ENCODE measurements around the gene MMP7. TPM values are rescaled to one million over a fixed set of nuclear protein-coding genes. Genes with fewer than 3 reads are reported as not detected.
A peak's percentile ranks its signal among the peaks of the same experiment; 100 is the strongest.

Gene MMP7
- total RNA-seq, 1 experiment from 2014 or later: not detected

DNA sequence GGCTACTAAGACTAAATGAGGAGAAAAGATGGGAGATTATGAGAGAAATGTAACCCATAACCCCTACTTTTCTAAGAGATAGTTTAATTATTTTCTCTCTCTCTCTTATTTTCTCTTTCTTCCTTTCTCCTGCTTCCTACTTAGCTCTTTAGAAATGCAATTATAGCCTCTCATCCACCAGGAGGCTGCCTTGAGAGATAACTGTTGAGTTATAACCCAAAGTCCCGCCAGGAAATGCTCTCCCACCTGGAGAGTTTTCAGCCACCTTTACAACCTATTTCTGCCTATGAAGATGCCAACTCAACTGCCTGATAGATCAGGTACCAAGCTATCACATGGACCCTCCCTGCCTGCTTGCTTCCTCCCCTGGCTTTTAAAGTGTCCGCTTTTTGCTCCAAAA, 44.0 kb downstream of the MMP7 start:
- Histone ChIP-seq H2BK12ac (ENCODE audit: insufficient read length, low read depth, low read length) (no peak overlapping the region), H3K9ac (ENCODE audit: extremely low read depth, insufficient read length, low read length) (no peak overlapping the region), H3K4me1 (ENCODE audit: insufficient read depth, low read length) (no peaks in the 10 kb centered on the region), H3K27ac (ENCODE audit: insufficient read length, low read depth, low read length) (no peak overlapping the region), H2BK15ac (ENCODE audit: low read depth, low read length) (no peak overlapping the region), H3K56ac (ENCODE audit: insufficient read length, low read depth, low read length) (no peak overlapping the region), H3K4ac (ENCODE audit: low read depth, low read length) (no peak overlapping the region), H3K27me3 (ENCODE audit: insufficient read depth, low read length) (no peaks in the 10 kb centered on the region), H3K4me2 (ENCODE audit: insufficient read depth, insufficient read length, low read length) (no peak overlapping the region), H3K23ac (ENCODE audit: insufficient read length, low read depth, low read length) (no peak overlapping the region), H2AK5ac (ENCODE audit: insufficient read length, low read length) (no peak overlapping the region), H4K8ac (replicated peaks; ENCODE audit: insufficient read length, low read depth, low read length) (no peak overlapping the region), H4K91ac (ENCODE audit: insufficient read length, low read depth, low read length) (no peak overlapping the region), H3K14ac (ENCODE audit: insufficient read depth, low read length) (no peak overlapping the region), H2BK120ac (ENCODE audit: low read depth, low read length, poor library complexity, severe bottlenecking) (no peak overlapping the region), H3K9me3 (ENCODE audit: control insufficient read depth, low read depth, low read length) (no peaks in the 10 kb centered on the region), H3K79me2 (ENCODE audit: insufficient read depth, low read length) (no peaks in the 10 kb centered on the region), H2BK5ac (ENCODE audit: insufficient read length, low read length) (no peak overlapping the region), H4K5ac (ENCODE audit: insufficient read length, low read depth, low read length) (no peak overlapping the region), H2AFZ (ENCODE audit: low read length) (no peak overlapping the region), H3K79me1 (ENCODE audit: insufficient read depth, low read depth, low read length, poor library complexity, severe bottlenecking) (no peaks in the 10 kb centered on the region), H3K23me2 (ENCODE audit: insufficient read length, low read depth, low read length, poor library complexity, severe bottlenecking) (no peaks in the 10 kb centered on the region), H3K18ac (ENCODE audit: insufficient read length, low read depth, low read length) (no peak overlapping the region), H3T11ph (ENCODE audit: low read length) (no peak overlapping the region), H2BK20ac (ENCODE audit: low read depth, low read length, poor library complexity, severe bottlenecking) (no peak overlapping the region), H4K20me1 (ENCODE audit: control insufficient read depth, insufficient read depth, insufficient read length) (no peaks in the 10 kb centered on the region)
- no peaks in the 10 kb centered on the region for H3K27me3 Mint-ChIP-seq (ENCODE audit: low read depth)
- no peak overlapping the region for H3K27ac Mint-ChIP-seq
- H3K36me3 Mint-ChIP-seq (ENCODE audit: insufficient read depth in 1 of 3, low read depth in 3 of 3): no peaks in the 10 kb centered on the region
- H3K9me3 Mint-ChIP-seq: no peaks in the 10 kb centered on the region
- WGBS (ENCODE audit: extremely low coverage, insufficient read length, low lambda C conversion rate): no CpG with 5 or more reads among the region's 2 CpGs
- TF ChIP-seq, protein P1, sequence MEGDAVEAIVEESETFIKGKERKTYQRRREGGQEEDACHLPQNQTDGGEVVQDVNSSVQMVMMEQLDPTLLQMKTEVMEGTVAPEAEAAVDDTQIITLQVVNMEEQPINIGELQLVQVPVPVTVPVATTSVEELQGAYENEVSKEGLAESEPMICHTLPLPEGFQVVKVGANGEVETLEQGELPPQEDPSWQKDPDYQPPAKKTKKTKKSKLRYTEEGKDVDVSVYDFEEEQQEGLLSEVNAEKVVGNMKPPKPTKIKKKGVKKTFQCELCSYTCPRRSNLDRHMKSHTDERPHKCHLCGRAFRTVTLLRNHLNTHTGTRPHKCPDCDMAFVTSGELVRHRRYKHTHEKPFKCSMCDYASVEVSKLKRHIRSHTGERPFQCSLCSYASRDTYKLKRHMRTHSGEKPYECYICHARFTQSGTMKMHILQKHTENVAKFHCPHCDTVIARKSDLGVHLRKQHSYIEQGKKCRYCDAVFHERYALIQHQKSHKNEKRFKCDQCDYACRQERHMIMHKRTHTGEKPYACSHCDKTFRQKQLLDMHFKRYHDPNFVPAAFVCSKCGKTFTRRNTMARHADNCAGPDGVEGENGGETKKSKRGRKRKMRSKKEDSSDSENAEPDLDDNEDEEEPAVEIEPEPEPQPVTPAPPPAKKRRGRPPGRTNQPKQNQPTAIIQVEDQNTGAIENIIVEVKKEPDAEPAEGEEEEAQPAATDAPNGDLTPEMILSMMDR (conservative IDR thresholded peaks at IDR 0.05): peak; percentile 31; the same call in 2 of the 3 replicates
- H3K4me1 Mint-ChIP-seq: 0 out of 4 replicates have a peak, but pooled peaks cover 0 to 4% of the 10 kb centered on the region in 2 experiments
- DNase-seq: no peak
- no peak overlapping the region for H3K4me3 Mint-ChIP-seq
